ENCODE measurements around the gene ENAH.
A peak's percentile ranks its signal among the peaks of the same experiment; 100 is the strongest.

GRCh38 chr1:225684741-225685140, 31.8 kb upstream of the ENAH start:
- TF ChIP-seq CTCF (IDR thresholded peaks at IDR 0.05; ENCODE audit: insufficient read depth, low read length): no peak
- no peak for TF ChIP-seq GABPA (IDR thresholded peaks at IDR 0.05; ENCODE audit: low read depth)
- TF ChIP-seq POLR2AphosphoS5 (IDR thresholded peaks at IDR 0.05; ENCODE audit: low read depth): no peak
- no peak for TF ChIP-seq REST (IDR thresholded peaks at IDR 0.05; ENCODE audit: insufficient replicate concordance, low read depth)
- TF ChIP-seq SPI1 (IDR thresholded peaks at IDR 0.05; ENCODE audit: borderline replicate concordance, low read depth): peak; percentile 32; the same call in 1 of the 2 replicates

All from HL-60 (cell line).